K562 (cell line): ENCODE measurements around the gene ITPR2. TPM values are rescaled to one million over a fixed set of nuclear protein-coding genes. Genes with fewer than 3 reads are reported as not detected.

Source experiments
- ATAC-seq: fragments of 200-7000 bp; cut with Tn5 transposase; 3 replicates; pipeline ENCODE4 v1.9.1; 2020; ENCODE audit warnings: moderate library complexity
- BruUV-seq: library from RNA; stranded (reverse); fragments of 400-500 nt; replicated peaks from 2 replicates; lab custom pipeline; 2021; lab: Mats Ljungman, UMichigan
- CTCF ChIA-PET: fragments of 300-600 bp; formaldehyde crosslinking; extraction: SDS; loops from one replicate; lab custom pipeline; 2021; ENCODE audit warnings: low intra/inter-chr PET ratio; lab: Yijun Ruan, JAX
- POLR2A ChIA-PET: fragments of 300-600, 350-650 bp; sonication (Branson Sonifier 250); formaldehyde crosslinking; extraction: SDS; loops from one replicate; lab custom pipeline; 2021; ENCODE audit warnings: antibody characterized with exemption, inconsistent platforms; lab: Yijun Ruan, JAX
- DNase-seq, 4 experiments: peaks; one replicate each; pipeline versions ENCODE4 v3.0.0 to v3.0.0-alpha.2; 2011 to 2018; ENCODE audit warnings: low spot score in 3 of 4, mixed read lengths in 3 of 4; ENCODE audit errors: extremely low read depth in 1 of 4
- FAIRE-seq: peaks from 2 replicates; lab custom pipeline; 2011; peaks lifted over from hg19 to GRCh38; lab: Jason Lieb, UNC
- H2AFZ ChIP-seq: 2 replicates; pipeline ENCODE4 v1.6.0; 2011; ENCODE audit warnings: low read depth, low read length, control low read depth, inconsistent platforms
- H3K27ac ChIP-seq: fragments of 200-600 bp; 3 replicates; pipeline ENCODE4 v1.8.0; 2011; ENCODE audit warnings: low read depth, mild to moderate bottlenecking, control low read depth, inconsistent platforms, low read length, moderate library complexity, mixed read lengths; ENCODE audit errors: extremely low read depth
- H3K27me3 ChIP-seq, 2 experiments: fragments of 300-600 bp in 1 of 2; 2 replicates in 1 of 2; 3 replicates in 1 of 2; pipeline versions ENCODE4 v1.6.0 to v1.8.0; 2011; ENCODE audit warnings: inconsistent platforms in 2 of 2, low read length in 2 of 2, mild to moderate bottlenecking in 1 of 2, mixed read lengths in 1 of 2, moderate library complexity in 1 of 2; ENCODE audit not compliant: control insufficient read depth in 2 of 2, insufficient read depth in 2 of 2
- H3K36me3 ChIP-seq: fragments of 300-600 bp; 3 replicates; pipeline ENCODE4 v1.8.0; 2011; ENCODE audit warnings: mild to moderate bottlenecking, low read length, inconsistent platforms; ENCODE audit not compliant: control insufficient read depth, insufficient read depth
- H3K4me1 ChIP-seq, 2 experiments: fragments of 200-600 bp in 1 of 2; replicated peaks in 1 of 2; 2 replicates in 1 of 2; 3 replicates in 1 of 2; pipeline versions ENCODE4 v1.5.1 to v1.8.0; 2011; ENCODE audit warnings: inconsistent platforms in 2 of 2, low read length in 2 of 2, mild to moderate bottlenecking in 1 of 2, mixed read lengths in 1 of 2, moderate library complexity in 1 of 2; ENCODE audit not compliant: control insufficient read depth in 2 of 2, insufficient read depth in 2 of 2
- H3K4me2 ChIP-seq: 2 replicates; pipeline ENCODE4 v1.6.1; 2011; ENCODE audit warnings: low read length, control low read depth, inconsistent platforms, mixed read lengths; ENCODE audit not compliant: insufficient read depth
- H3K4me3 ChIP-seq: fragments of 200-600 bp; sonication (generic), shearing (Covaris generic); 2 replicates; pipeline ENCODE4 v1.5.1; 2016; ENCODE audit warnings: control low read depth, inconsistent platforms
- H3K79me2 ChIP-seq: fragments of 200-600 bp; 3 replicates; pipeline ENCODE4 v1.8.0; 2011; ENCODE audit warnings: low read length, inconsistent platforms; ENCODE audit not compliant: control insufficient read depth, insufficient read depth
- H3K9ac ChIP-seq, 2 experiments: 2 replicates each; pipeline versions ENCODE4 v1.6.0 to v1.6.1; 2011; ENCODE audit warnings: low read depth in 2 of 2, low read length in 2 of 2, control low read depth in 1 of 2, inconsistent platforms in 1 of 2, mild to moderate bottlenecking in 1 of 2, mixed read lengths in 1 of 2; ENCODE audit not compliant: insufficient read depth in 1 of 2
- H3K9me1 ChIP-seq: one replicate; pipeline ENCODE4 v1.6.0; 2011; ENCODE audit warnings: inconsistent platforms, mild to moderate bottlenecking, low read length, moderate library complexity; ENCODE audit not compliant: control insufficient read depth, insufficient read depth
- H3K9me3 ChIP-seq: replicated peaks from 2 replicates; pipeline ENCODE4 v1.5.1; 2011; ENCODE audit warnings: low read depth, low read length, inconsistent platforms; ENCODE audit not compliant: control insufficient read depth, insufficient read depth
- H4K20me1 ChIP-seq: replicated peaks from 2 replicates; pipeline ENCODE4 v1.6.1; 2011; ENCODE audit warnings: low read length, inconsistent platforms, mixed read lengths; ENCODE audit not compliant: control insufficient read depth, insufficient read depth
- CBX8 ChIP-seq: fragments of 200-600 bp; sonication (generic); IDR thresholded peaks from 2 replicates; pipeline ENCODE4 v1.6.1; 2012; ENCODE audit warnings: borderline replicate concordance, mixed run types, low read depth, mild to moderate bottlenecking, moderate library complexity, mixed read lengths, low read length, control low read depth, inconsistent platforms; ENCODE audit not compliant: poor library complexity, severe bottlenecking; ENCODE audit errors: extremely low read depth
- CHD4 ChIP-seq: fragments of 200-600 bp; sonication (generic); IDR thresholded peaks from 3 replicates; pipeline ENCODE4 v1.6.1; 2012; ENCODE audit warnings: low read depth, mild to moderate bottlenecking, mixed read lengths, low read length, inconsistent platforms; ENCODE audit not compliant: insufficient read depth, insufficient replicate concordance, poor library complexity, severe bottlenecking
- DDX20 ChIP-seq: fragments of 450-650 bp; IDR thresholded peaks from 2 replicates; pipeline ENCODE4 v1.6.1; 2016; ENCODE audit warnings: missing genetic modification characterization, low read depth, mild to moderate bottlenecking, missing compliant biosample characterization, moderate library complexity
- EWSR1 ChIP-seq: fragments of 450-650 bp; IDR thresholded peaks from 2 replicates; pipeline ENCODE4 v1.6.1; 2018; ENCODE audit warnings: borderline replicate concordance, mild to moderate bottlenecking, low read depth, moderate library complexity; ENCODE audit not compliant: partially characterized antibody
- SRSF7 ChIP-seq: fragments of 200-400 bp; formaldehyde crosslinking; optimal IDR thresholded peaks from 2 replicates; pipeline ENCODE3; 2017; ENCODE audit warnings: mild to moderate bottlenecking, low read depth, low read length
- TRIM24 ChIP-seq, 2 experiments: fragments of 450-650 bp; IDR thresholded peaks; 2 replicates each; pipeline ENCODE4 v1.6.1; 2016
- ZKSCAN8 ChIP-seq: fragments of 200-800 bp; sonication (Bioruptor generic); IDR thresholded peaks from 2 replicates; pipeline ENCODE4 v1.6.1; 2016; ENCODE audit warnings: missing genetic modification characterization, missing compliant biosample characterization
- WGBS: fragments of 100-300 bp; shearing (Covaris generic); methylation state at CpG from one replicate; pipeline ENCODE4 v1.1.6; 2016; ENCODE audit warnings: low coverage, mixed read lengths; ENCODE audit not compliant: insufficient coverage; ENCODE audit errors: missing lambda C conversion rate; 5-methylcytosine and 5-hydroxymethylcytosine counted together
- in situ Hi-C: fragments of 300-500 bp; cut with MboI; formaldehyde crosslinking; loops from 4 replicates; pipeline ENCODE4 v1.15.0; 2018; ENCODE audit warnings: inconsistent platforms, mixed read lengths
- intact Hi-C: fragments of 100-400 bp; cut with micrococcal nuclease; formaldehyde crosslinking; loops from 2 replicates; pipeline ENCODE4 v1.14.2; 2022
- polyA plus RNA-seq, 8 experiments: library from polyadenylated mRNA; depleted of rRNA in 4 of 8; stranded (reverse) in 5 of 8; unstranded in 3 of 8; fragments of >200 nt; fragmentation: Nextera tagmentation in 2 of 8; fragmentation: Illumina TruSeq in 1 of 8; extraction: Ambion mirVana in 2 of 8; extraction: Trizol in 1 of 8; gene quantifications; 2 replicates each; pipeline versions ENCODE4 v1.2.1 to v1.2.3, GENCODE V29; 2011 to 2014; ENCODE audit warnings: inconsistent platforms in 1 of 8, missing spikeins in 1 of 8
- total RNA-seq, 7 experiments: library from RNA; depleted of rRNA in 6 of 7; stranded (reverse); fragments of >200 nt in 6 of 7; fragmentation: Illumina TruSeq in 2 of 7; extraction: Trizol in 2 of 7; gene quantifications; 2 replicates each; pipeline versions ENCODE4 v1.2.1 to v1.2.3, GENCODE V29; 2011 to 2021; ENCODE audit warnings: low replicate concordance in 1 of 7
- TF ChIP-seq, protein P1 (sequence below), 2 experiments: fragments of 450-650 bp in 1 of 2; IDR thresholded peaks; 2 replicates each; pipeline ENCODE4 v1.6.1; 2011 to 2017; ENCODE audit warnings: low read depth in 2 of 2, antibody characterized with exemption in 1 of 2, borderline replicate concordance in 1 of 2, low read length in 1 of 2, mild to moderate bottlenecking in 1 of 2, mixed read lengths in 1 of 2; ENCODE audit not compliant: control insufficient read depth in 1 of 2
- TF ChIP-seq, protein P2 (sequence below): IDR thresholded peaks from 2 replicates; pipeline ENCODE4 v1.6.1; 2016; ENCODE audit warnings: missing genetic modification characterization, missing compliant biosample characterization
- TF ChIP-seq, protein P3 (sequence below): fragments of 450-650 bp; IDR thresholded peaks from 2 replicates; pipeline ENCODE4 v1.6.1; 2018; ENCODE audit warnings: mild to moderate bottlenecking, low read depth; ENCODE audit not compliant: partially characterized antibody
- TF ChIP-seq, protein P4 (sequence below), 2 experiments: IDR thresholded peaks; 2 replicates each; pipeline ENCODE4 v1.6.1; 2011; ENCODE audit warnings: borderline replicate concordance in 1 of 2, control low read depth in 1 of 2, low read depth in 1 of 2, low read length in 1 of 2, mild to moderate bottlenecking in 1 of 2, mixed read lengths in 1 of 2, moderate library complexity in 1 of 2; ENCODE audit not compliant: insufficient read depth in 1 of 2, insufficient read length in 1 of 2, poor library complexity in 1 of 2, severe bottlenecking in 1 of 2; ENCODE audit errors: extremely low read depth in 1 of 2

The ITPR2 gene
- total and polyA plus RNA-seq, 9 of the 15 experiments (the other 6 are each of a cell fraction or from before 2014, with no cell fraction given), result 0.21 to 3.3 (median 0.95) TPM

DNA sequence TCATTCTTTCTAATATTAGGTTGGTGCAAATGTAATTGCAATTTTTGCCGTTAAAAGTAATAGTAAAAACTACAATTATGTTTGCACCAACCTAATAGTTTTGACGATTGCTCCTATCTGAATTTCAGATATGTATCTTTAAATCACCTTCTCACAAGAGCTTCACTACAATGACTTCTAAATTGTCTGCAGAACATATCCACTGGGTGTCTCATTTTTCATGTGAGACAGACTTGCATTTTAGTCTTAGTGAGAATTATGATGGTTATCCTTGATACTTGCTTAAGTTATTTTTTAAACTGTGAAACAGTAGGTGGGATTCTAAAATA, 84.6 kb downstream of the ITPR2 start:
- intact Hi-C loops (no loop called here), in situ Hi-C loops (no loop called here)
- Histone ChIP-seq H3K36me3 (no peaks in the 10 kb centered on the region), H3K9ac (no peak overlapping the region), H3K4me1 (no peaks in the 10 kb centered on the region), H3K9me3 (no peaks in the 10 kb centered on the region), H3K79me2 (no peaks in the 10 kb centered on the region), H3K27me3 (peaks cover 2 to 6% of the 10 kb centered on the region in 2 experiments; a peak in 2 of 5 replicates), H3K4me3 (no peak overlapping the region), H3K27ac (no peak overlapping the region), H2AFZ (no peak overlapping the region), H4K20me1 (no peaks in the 10 kb centered on the region), H3K9me1 (no peaks in the 10 kb centered on the region), H3K4me2 (no peak overlapping the region)
- ChIA-PET POLR2A (no interaction called here), CTCF (no interaction called here)
- ATAC-seq (no peak), FAIRE-seq (no peak), DNase-seq (no peak)
- BruUV-seq, result no TSS peak
- 0% methylated on average over 2 of the region's 2 CpGs for WGBS
- no peak for TF ChIP-seq DDX20 (tag)
- TF ChIP-seq, protein P1, sequence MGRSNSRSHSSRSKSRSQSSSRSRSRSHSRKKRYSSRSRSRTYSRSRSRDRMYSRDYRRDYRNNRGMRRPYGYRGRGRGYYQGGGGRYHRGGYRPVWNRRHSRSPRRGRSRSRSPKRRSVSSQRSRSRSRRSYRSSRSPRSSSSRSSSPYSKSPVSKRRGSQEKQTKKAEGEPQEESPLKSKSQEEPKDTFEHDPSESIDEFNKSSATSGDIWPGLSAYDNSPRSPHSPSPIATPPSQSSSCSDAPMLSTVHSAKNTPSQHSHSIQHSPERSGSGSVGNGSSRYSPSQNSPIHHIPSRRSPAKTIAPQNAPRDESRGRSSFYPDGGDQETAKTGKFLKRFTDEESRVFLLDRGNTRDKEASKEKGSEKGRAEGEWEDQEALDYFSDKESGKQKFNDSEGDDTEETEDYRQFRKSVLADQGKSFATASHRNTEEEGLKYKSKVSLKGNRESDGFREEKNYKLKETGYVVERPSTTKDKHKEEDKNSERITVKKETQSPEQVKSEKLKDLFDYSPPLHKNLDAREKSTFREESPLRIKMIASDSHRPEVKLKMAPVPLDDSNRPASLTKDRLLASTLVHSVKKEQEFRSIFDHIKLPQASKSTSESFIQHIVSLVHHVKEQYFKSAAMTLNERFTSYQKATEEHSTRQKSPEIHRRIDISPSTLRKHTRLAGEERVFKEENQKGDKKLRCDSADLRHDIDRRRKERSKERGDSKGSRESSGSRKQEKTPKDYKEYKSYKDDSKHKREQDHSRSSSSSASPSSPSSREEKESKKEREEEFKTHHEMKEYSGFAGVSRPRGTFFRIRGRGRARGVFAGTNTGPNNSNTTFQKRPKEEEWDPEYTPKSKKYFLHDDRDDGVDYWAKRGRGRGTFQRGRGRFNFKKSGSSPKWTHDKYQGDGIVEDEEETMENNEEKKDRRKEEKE (IDR thresholded peaks at IDR 0.05; ENCODE audit: borderline replicate concordance in 1 of 2, control insufficient read depth in 1 of 2, low read depth in 2 of 2, low read length in 1 of 2), result no peak
- TF ChIP-seq SRSF7, result no peak
- TF ChIP-seq CHD4, result no peak
- TF ChIP-seq, protein P2, sequence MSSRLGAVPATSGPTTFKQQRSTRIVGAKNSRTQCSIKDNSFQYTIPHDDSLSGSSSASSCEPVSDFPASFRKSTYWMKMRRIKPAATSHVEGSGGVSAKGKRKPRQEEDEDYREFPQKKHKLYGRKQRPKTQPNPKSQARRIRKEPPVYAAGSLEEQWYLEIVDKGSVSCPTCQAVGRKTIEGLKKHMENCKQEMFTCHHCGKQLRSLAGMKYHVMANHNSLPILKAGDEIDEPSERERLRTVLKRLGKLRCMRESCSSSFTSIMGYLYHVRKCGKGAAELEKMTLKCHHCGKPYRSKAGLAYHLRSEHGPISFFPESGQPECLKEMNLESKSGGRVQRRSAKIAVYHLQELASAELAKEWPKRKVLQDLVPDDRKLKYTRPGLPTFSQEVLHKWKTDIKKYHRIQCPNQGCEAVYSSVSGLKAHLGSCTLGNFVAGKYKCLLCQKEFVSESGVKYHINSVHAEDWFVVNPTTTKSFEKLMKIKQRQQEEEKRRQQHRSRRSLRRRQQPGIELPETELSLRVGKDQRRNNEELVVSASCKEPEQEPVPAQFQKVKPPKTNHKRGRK (tag), result no peak
- TF ChIP-seq, protein P3, sequence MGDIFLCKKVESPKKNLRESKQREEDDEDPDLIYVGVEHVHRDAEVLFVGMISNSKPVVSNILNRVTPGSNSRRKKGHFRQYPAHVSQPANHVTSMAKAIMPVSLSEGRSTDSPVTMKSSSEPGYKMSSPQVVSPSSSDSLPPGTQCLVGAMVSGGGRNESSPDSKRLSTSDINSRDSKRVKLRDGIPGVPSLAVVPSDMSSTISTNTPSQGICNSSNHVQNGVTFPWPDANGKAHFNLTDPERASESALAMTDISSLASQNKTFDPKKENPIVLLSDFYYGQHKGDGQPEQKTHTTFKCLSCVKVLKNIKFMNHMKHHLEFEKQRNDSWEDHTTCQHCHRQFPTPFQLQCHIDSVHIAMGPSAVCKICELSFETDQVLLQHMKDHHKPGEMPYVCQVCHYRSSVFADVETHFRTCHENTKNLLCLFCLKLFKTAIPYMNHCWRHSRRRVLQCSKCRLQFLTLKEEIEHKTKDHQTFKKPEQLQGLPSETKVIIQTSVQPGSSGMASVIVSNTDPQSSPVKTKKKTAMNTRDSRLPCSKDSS, result no peak
- TF ChIP-seq EWSR1, result no peak
- TF ChIP-seq ZKSCAN8 (CRISPR knock-in tag), result no peak
- no peak for TF ChIP-seq TRIM24 (IDR thresholded peaks at IDR 0.05)
- TF ChIP-seq, protein P4, sequence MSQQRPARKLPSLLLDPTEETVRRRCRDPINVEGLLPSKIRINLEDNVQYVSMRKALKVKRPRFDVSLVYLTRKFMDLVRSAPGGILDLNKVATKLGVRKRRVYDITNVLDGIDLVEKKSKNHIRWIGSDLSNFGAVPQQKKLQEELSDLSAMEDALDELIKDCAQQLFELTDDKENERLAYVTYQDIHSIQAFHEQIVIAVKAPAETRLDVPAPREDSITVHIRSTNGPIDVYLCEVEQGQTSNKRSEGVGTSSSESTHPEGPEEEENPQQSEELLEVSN (IDR thresholded peaks at IDR 0.05; ENCODE audit: borderline replicate concordance in 1 of 2, extremely low read depth in 1 of 2, insufficient read depth in 1 of 2, insufficient read length in 1 of 2, low read depth in 1 of 2, low read length in 1 of 2, poor library complexity in 1 of 2, severe bottlenecking in 1 of 2), result no peak
- TF ChIP-seq CBX8, result no peak
